GM12878 (cell line): ENCODE measurements around the gene AGRP. TPM values are rescaled to one million over a fixed set of nuclear protein-coding genes. Genes with fewer than 3 reads are reported as not detected.
A peak's percentile ranks its signal among the peaks of the same experiment; 100 is the strongest.

Experiments used
- ATAC-seq: fragments of 200-7000 bp; cut with Tn5 transposase; 3 replicates; pipeline ENCODE4 v1.9.1; 2020; ENCODE audit warnings: mild to moderate bottlenecking, moderate library complexity
- BruUV-seq: library from RNA; stranded (reverse); fragments of 400-500 nt; replicated peaks from 2 replicates; lab custom pipeline; 2021; lab: Mats Ljungman, UMichigan
- CTCF ChIA-PET: fragments of 300-600 bp; sonication (Branson Sonifier 250); formaldehyde crosslinking; extraction: SDS; loops from one replicate; lab custom pipeline; 2021; ENCODE audit warnings: inconsistent platforms; lab: Yijun Ruan, JAX
- POLR2A ChIA-PET: fragments of 350-600 bp; formaldehyde crosslinking; extraction: SDS; loops from one replicate; lab custom pipeline; 2021; ENCODE audit warnings: inconsistent platforms; lab: Charles Lee
- RAD21 ChIA-PET: fragments of 300-600 bp; sonication (Branson Sonifier 250); formaldehyde crosslinking; loops from one replicate; lab custom pipeline; 2023; ENCODE audit warnings: antibody characterized with exemption; ENCODE audit not compliant: unreplicated experiment; lab: Charles Lee
- SMC1A ChIA-PET: fragments of 300-600 bp; sonication (Branson Sonifier 250); formaldehyde crosslinking; loops from one replicate; lab custom pipeline; 2023; ENCODE audit not compliant: unreplicated experiment, uncharacterized antibody; lab: Charles Lee
- DNase-seq: peaks from one replicate; pipeline ENCODE4 v3.0.0-alpha.2; 2011; ENCODE audit warnings: low read depth, low spot score
- FAIRE-seq: peaks from 3 replicates; lab custom pipeline; 2011; peaks lifted over from hg19 to GRCh38; lab: Jason Lieb, UNC
- H2AFZ ChIP-seq: 2 replicates; pipeline ENCODE4 v1.6.0; 2011; ENCODE audit warnings: low read depth, low read length, control low read depth; ENCODE audit not compliant: control insufficient read depth
- H3K27ac ChIP-seq: 2 replicates; pipeline ENCODE4 v1.5.1; 2011; ENCODE audit warnings: control low read depth; ENCODE audit not compliant: control insufficient read depth, insufficient read depth
- H3K27me3 ChIP-seq, 2 experiments: replicated peaks in 1 of 2; 2 replicates each; pipeline versions ENCODE4 v1.6.0 to v1.6.1; 2011; ENCODE audit warnings: low read length in 1 of 2; ENCODE audit not compliant: control insufficient read depth in 2 of 2, insufficient read depth in 2 of 2
- H3K36me3 ChIP-seq, 2 experiments: 2 replicates each; pipeline ENCODE4 v1.5.1; 2011; ENCODE audit warnings: low read length in 1 of 2; ENCODE audit not compliant: control insufficient read depth in 2 of 2, insufficient read depth in 2 of 2
- H3K4me1 ChIP-seq: 2 replicates; pipeline ENCODE4 v1.6.1; 2011; ENCODE audit warnings: mild to moderate bottlenecking, low read length, moderate library complexity, mixed read lengths; ENCODE audit not compliant: control insufficient read depth, insufficient read depth
- H3K4me2 ChIP-seq: 2 replicates; pipeline ENCODE4 v1.6.0; 2011; ENCODE audit warnings: control low read depth; ENCODE audit not compliant: control insufficient read depth, insufficient read depth
- H3K4me3 ChIP-seq: fragments of 200-600 bp; sonication (generic); 2 replicates; pipeline ENCODE4 v1.5.1; 2016
- H3K79me2 ChIP-seq: 2 replicates; pipeline ENCODE4 v1.6.0; 2011; ENCODE audit warnings: low read length; ENCODE audit not compliant: control insufficient read depth, insufficient read depth
- H3K9ac ChIP-seq: 2 replicates; pipeline ENCODE4 v1.8.0; 2011; ENCODE audit warnings: low read length, control low read depth, mixed read lengths; ENCODE audit not compliant: control insufficient read depth, insufficient read depth
- H3K9me3 ChIP-seq: replicated peaks from 3 replicates; pipeline ENCODE4 v1.5.1; 2011; ENCODE audit warnings: mild to moderate bottlenecking, low read length; ENCODE audit not compliant: control insufficient read depth, insufficient read depth
- H4K20me1 ChIP-seq: 2 replicates; pipeline ENCODE4 v1.6.0; 2011; ENCODE audit not compliant: control insufficient read depth, insufficient read depth
- CBX3 ChIP-seq: fragments of 200-600 bp; sonication (generic); IDR thresholded peaks from 2 replicates; pipeline ENCODE4 v1.6.1; 2016; ENCODE audit warnings: low read depth, borderline replicate concordance
- DPF2 ChIP-seq: fragments of 450-650 bp; IDR thresholded peaks from 2 replicates; pipeline ENCODE4 v1.6.1; 2017; ENCODE audit warnings: mild to moderate bottlenecking
- E4F1 ChIP-seq: fragments of 450-650 bp; IDR thresholded peaks from 2 replicates; pipeline ENCODE4 v1.6.1; 2018; ENCODE audit warnings: borderline replicate concordance, mild to moderate bottlenecking; ENCODE audit not compliant: partially characterized antibody
- MTA3 ChIP-seq: IDR thresholded peaks from 2 replicates; pipeline ENCODE4 v1.6.1; 2012; ENCODE audit warnings: low read length, inconsistent platforms, borderline replicate concordance
- MYC ChIP-seq: IDR thresholded peaks from 2 replicates; pipeline ENCODE4 v1.6.1; 2011; ENCODE audit warnings: mild to moderate bottlenecking, low read length, moderate library complexity, inconsistent platforms; ENCODE audit not compliant: insufficient read depth, insufficient replicate concordance, insufficient read length, severe bottlenecking
- PAX5 ChIP-seq: IDR thresholded peaks from 2 replicates; pipeline ENCODE4 v1.6.1; 2011; ENCODE audit warnings: low read depth, low read length, borderline replicate concordance
- PKNOX1 ChIP-seq: fragments of 450-650 bp; IDR thresholded peaks from 2 replicates; pipeline ENCODE4 v1.6.1; 2016; ENCODE audit warnings: mild to moderate bottlenecking
- POLR2AphosphoS5 ChIP-seq: IDR thresholded peaks from 2 replicates; pipeline ENCODE4 v1.6.1; 2011; ENCODE audit warnings: mild to moderate bottlenecking, low read length, inconsistent platforms
- SMAD1 ChIP-seq: fragments of 450-650 bp; IDR thresholded peaks from 2 replicates; pipeline ENCODE4 v1.6.1; 2018; ENCODE audit warnings: mild to moderate bottlenecking, low read depth; ENCODE audit not compliant: partially characterized antibody
- TBL1XR1 ChIP-seq: IDR thresholded peaks from 2 replicates; pipeline ENCODE4 v1.6.1; 2012; ENCODE audit warnings: low read depth, low read length, improper control_type of control experiment
- TCF12 ChIP-seq: IDR thresholded peaks from 2 replicates; pipeline ENCODE4 v1.6.1; 2011; ENCODE audit warnings: low read depth, mild to moderate bottlenecking, low read length
- TCF7 ChIP-seq: IDR thresholded peaks from 2 replicates; pipeline ENCODE4 v1.6.1; 2014; ENCODE audit warnings: antibody characterized with exemption, borderline replicate concordance
- ZNF207 ChIP-seq: fragments of 450-650 bp; IDR thresholded peaks from 2 replicates; pipeline ENCODE4 v1.6.1; 2014; ENCODE audit warnings: antibody characterized with exemption, mild to moderate bottlenecking, borderline replicate concordance
- ZNF384 ChIP-seq: IDR thresholded peaks from 2 replicates; pipeline ENCODE4 v1.6.1; 2012; ENCODE audit warnings: low read depth, mild to moderate bottlenecking, low read length, improper control_type of control experiment, borderline replicate concordance
- WGBS: methylation state at CpG from one replicate; pipeline ENCODE4 v1.1.6; 2016; ENCODE audit warnings: low lambda C conversion rate; ENCODE audit not compliant: insufficient replicate concordance, insufficient coverage; ENCODE audit errors: missing lambda C conversion rate; 5-methylcytosine and 5-hydroxymethylcytosine counted together
- in situ Hi-C: fragments of 300-500 bp; cut with MboI; formaldehyde crosslinking; loops from 9 replicates; pipeline ENCODE4 v1.14.3; 2018; ENCODE audit warnings: mixed read lengths
- intact Hi-C: fragments of 100-400 bp; cut with micrococcal nuclease; formaldehyde crosslinking; loops from one replicate; pipeline ENCODE4 v1.14.2; 2022; ENCODE audit not compliant: unreplicated experiment
- polyA plus RNA-seq, 11 experiments: library from polyadenylated mRNA; depleted of rRNA in 4 of 11; unstranded in 6 of 11; stranded (reverse) in 5 of 11; fragments of >200 nt; fragmentation: Nextera tagmentation in 4 of 11; fragmentation: Illumina TruSeq in 1 of 11; extraction: Ambion mirVana in 4 of 11; extraction: Trizol in 1 of 11; gene quantifications; 1 replicate in 1 of 11; 2 replicates in 10 of 11; pipeline versions ENCODE4 v1.2.1 to v1.2.3, GENCODE V29; 2011 to 2016; ENCODE audit warnings: inconsistent platforms in 2 of 11, missing spikeins in 2 of 11, low read depth in 1 of 11
- total RNA-seq, 4 experiments: library from RNA; depleted of rRNA in 3 of 4; stranded (reverse); fragments of >200 nt in 3 of 4; fragmentation: Illumina TruSeq in 1 of 4; extraction: Trizol in 1 of 4; gene quantifications; 2 replicates each; pipeline versions ENCODE4 v1.2.1 to v1.2.3, GENCODE V29; 2013 to 2021
- TF ChIP-seq, protein P1 (sequence below): fragments of 450-650 bp; IDR thresholded peaks from 2 replicates; pipeline ENCODE4 v1.6.1; 2017; ENCODE audit warnings: antibody characterized with exemption, mild to moderate bottlenecking, moderate library complexity
- TF ChIP-seq, protein P2 (sequence below), 3 experiments: IDR thresholded peaks in 2 of 3; conservative IDR thresholded peaks in 1 of 3; 2 replicates each; pipeline ENCODE4 v1.5.1; 2011; ENCODE audit warnings: low read depth in 3 of 3, low read length in 3 of 3, mild to moderate bottlenecking in 3 of 3, control low read depth in 2 of 3, moderate library complexity in 2 of 3, inconsistent platforms in 1 of 3, mixed read lengths in 1 of 3; ENCODE audit not compliant: control insufficient read depth in 2 of 3, insufficient read depth in 1 of 3; ENCODE audit errors: extremely low read depth in 1 of 3

Gene AGRP
- total and polyA plus RNA-seq, 10 of the 15 experiments (the other 5 are each of a cell fraction or from before 2014, with no cell fraction given) = 0.16 to 0.75 (median 0.53) TPM; not detected in 6

GRCh38 chr16:67437513-67437912 is 45.8 kb downstream of the AGRP start:
- ATAC-seq (peak; percentile 82), FAIRE-seq (no peak), DNase-seq (no peak)
- Histone ChIP-seq H3K27ac (no peak overlapping the region), H3K79me2 (no peaks in the 10 kb centered on the region), H4K20me1 (no peaks in the 10 kb centered on the region), H3K4me1 (peaks cover 21% of the 10 kb centered on the region), H3K9ac (no peak overlapping the region), H3K4me2 (no peak overlapping the region), H3K36me3 (peaks cover 0 to 13% of the 10 kb centered on the region in 2 experiments; a peak in 3 of 4 replicates), H3K9me3 (no peaks in the 10 kb centered on the region), H2AFZ (no peak overlapping the region), H3K4me3 (no peak overlapping the region), H3K27me3 (no peaks in the 10 kb centered on the region)
- 12% methylated on average over 4 of the region's 4 CpGs for WGBS
- SMC1A ChIA-PET = no interaction called here
- CTCF ChIA-PET = interaction anchor here (1.0 to 2.1 kb wide), 2 partner anchors 9 kb away, joined by 3 to 6 read pairs; no protein-coding TSS in a partner anchor
- RAD21 ChIA-PET = interaction anchor here (1.4 kb wide), 1 partner anchor 9 kb away, joined by 4 read pairs; no protein-coding TSS in a partner anchor
- intact Hi-C loops (no loop called here), in situ Hi-C loops (no loop called here)
- POLR2A ChIA-PET = no interaction called here
- no TSS peak for BruUV-seq
- TF ChIP-seq, protein P1, sequence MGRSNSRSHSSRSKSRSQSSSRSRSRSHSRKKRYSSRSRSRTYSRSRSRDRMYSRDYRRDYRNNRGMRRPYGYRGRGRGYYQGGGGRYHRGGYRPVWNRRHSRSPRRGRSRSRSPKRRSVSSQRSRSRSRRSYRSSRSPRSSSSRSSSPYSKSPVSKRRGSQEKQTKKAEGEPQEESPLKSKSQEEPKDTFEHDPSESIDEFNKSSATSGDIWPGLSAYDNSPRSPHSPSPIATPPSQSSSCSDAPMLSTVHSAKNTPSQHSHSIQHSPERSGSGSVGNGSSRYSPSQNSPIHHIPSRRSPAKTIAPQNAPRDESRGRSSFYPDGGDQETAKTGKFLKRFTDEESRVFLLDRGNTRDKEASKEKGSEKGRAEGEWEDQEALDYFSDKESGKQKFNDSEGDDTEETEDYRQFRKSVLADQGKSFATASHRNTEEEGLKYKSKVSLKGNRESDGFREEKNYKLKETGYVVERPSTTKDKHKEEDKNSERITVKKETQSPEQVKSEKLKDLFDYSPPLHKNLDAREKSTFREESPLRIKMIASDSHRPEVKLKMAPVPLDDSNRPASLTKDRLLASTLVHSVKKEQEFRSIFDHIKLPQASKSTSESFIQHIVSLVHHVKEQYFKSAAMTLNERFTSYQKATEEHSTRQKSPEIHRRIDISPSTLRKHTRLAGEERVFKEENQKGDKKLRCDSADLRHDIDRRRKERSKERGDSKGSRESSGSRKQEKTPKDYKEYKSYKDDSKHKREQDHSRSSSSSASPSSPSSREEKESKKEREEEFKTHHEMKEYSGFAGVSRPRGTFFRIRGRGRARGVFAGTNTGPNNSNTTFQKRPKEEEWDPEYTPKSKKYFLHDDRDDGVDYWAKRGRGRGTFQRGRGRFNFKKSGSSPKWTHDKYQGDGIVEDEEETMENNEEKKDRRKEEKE = no peak
- TF ChIP-seq PAX5 = 0 out of 2 replicates have a peak, but pooled peaks have one; percentile 6
- no peak for TF ChIP-seq E4F1
- TF ChIP-seq, protein P2, sequence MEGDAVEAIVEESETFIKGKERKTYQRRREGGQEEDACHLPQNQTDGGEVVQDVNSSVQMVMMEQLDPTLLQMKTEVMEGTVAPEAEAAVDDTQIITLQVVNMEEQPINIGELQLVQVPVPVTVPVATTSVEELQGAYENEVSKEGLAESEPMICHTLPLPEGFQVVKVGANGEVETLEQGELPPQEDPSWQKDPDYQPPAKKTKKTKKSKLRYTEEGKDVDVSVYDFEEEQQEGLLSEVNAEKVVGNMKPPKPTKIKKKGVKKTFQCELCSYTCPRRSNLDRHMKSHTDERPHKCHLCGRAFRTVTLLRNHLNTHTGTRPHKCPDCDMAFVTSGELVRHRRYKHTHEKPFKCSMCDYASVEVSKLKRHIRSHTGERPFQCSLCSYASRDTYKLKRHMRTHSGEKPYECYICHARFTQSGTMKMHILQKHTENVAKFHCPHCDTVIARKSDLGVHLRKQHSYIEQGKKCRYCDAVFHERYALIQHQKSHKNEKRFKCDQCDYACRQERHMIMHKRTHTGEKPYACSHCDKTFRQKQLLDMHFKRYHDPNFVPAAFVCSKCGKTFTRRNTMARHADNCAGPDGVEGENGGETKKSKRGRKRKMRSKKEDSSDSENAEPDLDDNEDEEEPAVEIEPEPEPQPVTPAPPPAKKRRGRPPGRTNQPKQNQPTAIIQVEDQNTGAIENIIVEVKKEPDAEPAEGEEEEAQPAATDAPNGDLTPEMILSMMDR (IDR thresholded peaks at IDR 0.05 in 2 of 3, conservative IDR thresholded peaks at IDR 0.05 in 1 of 3; ENCODE audit: control insufficient read depth in 2 of 3, extremely low read depth in 1 of 3, insufficient read depth in 1 of 3, low read depth in 3 of 3, low read length in 3 of 3) = no peak
- TF ChIP-seq PKNOX1 = peak; percentile 74
- TF ChIP-seq TBL1XR1 = no peak
- no peak for TF ChIP-seq CBX3
- TF ChIP-seq TCF12 = no peak
- no peak for TF ChIP-seq TCF7
- TF ChIP-seq POLR2AphosphoS5 = no peak
- TF ChIP-seq MTA3 = no peak
- TF ChIP-seq DPF2 = peak; percentile 53; the same call in 1 of the 2 replicates
- TF ChIP-seq ZNF384 = no peak
- no peak for TF ChIP-seq ZNF207
- no peak for TF ChIP-seq MYC
- no peak for TF ChIP-seq SMAD1
